K562 (cell line): ENCODE results near the gene PPIH. TPM values are rescaled to one million over a fixed set of nuclear protein-coding genes. Genes with fewer than 3 reads are reported as not detected.

Experiments used
- CBX1 ChIP-seq: sonication (generic); IDR thresholded peaks from 2 replicates; pipeline ENCODE4 v1.6.1; 2016; ENCODE audit warnings: antibody characterized with exemption, low read depth, mild to moderate bottlenecking
- ESRRB ChIP-seq: fragments of 250-450 bp; sonication (Bioruptor Pico); IDR thresholded peaks from 2 replicates; pipeline ENCODE4 v1.5.0; 2020; ENCODE audit warnings: mild to moderate bottlenecking, moderate library complexity, borderline replicate concordance
- MCM7 ChIP-seq, 2 experiments: fragments of 450-650 bp; IDR thresholded peaks; 2 replicates each; pipeline ENCODE4 v1.6.1; 2016 to 2018
- NR2C1 ChIP-seq, 2 experiments: fragments of 450-650 bp; IDR thresholded peaks; 2 replicates each; pipeline ENCODE4 v1.6.1; 2017; ENCODE audit warnings: mild to moderate bottlenecking in 2 of 2, antibody characterized with exemption in 1 of 2, inconsistent platforms in 1 of 2, missing compliant biosample characterization in 1 of 2, missing genetic modification characterization in 1 of 2
- SMAD2 ChIP-seq: fragments of 150-350 bp; IDR thresholded peaks from 2 replicates; pipeline ENCODE4 v1.6.1; 2014; ENCODE audit warnings: low read depth, mild to moderate bottlenecking, low read length
- SUPT5H ChIP-seq: fragments of 450-650 bp; IDR thresholded peaks from 2 replicates; pipeline ENCODE4 v1.6.1; 2016
- ZNF316 ChIP-seq: fragments of 450-650 bp; IDR thresholded peaks from 2 replicates; pipeline ENCODE4 v1.6.1; 2016
- ZNF354B ChIP-seq: fragments of 250-450 bp; sonication (Bioruptor Pico); IDR thresholded peaks from 2 replicates; pipeline ENCODE4 v1.4.0; 2020
- ZNF696 ChIP-seq: fragments of 250-450 bp; sonication (Bioruptor Pico); conservative IDR thresholded peaks from 2 replicates; pipeline ENCODE4 v1.4.0; 2020; ENCODE audit warnings: mild to moderate bottlenecking, moderate library complexity
- polyA plus RNA-seq, 8 experiments: library from polyadenylated mRNA; depleted of rRNA in 4 of 8; stranded (reverse) in 5 of 8; unstranded in 3 of 8; fragments of >200 nt; fragmentation: Nextera tagmentation in 2 of 8; fragmentation: Illumina TruSeq in 1 of 8; extraction: Ambion mirVana in 2 of 8; extraction: Trizol in 1 of 8; gene quantifications; 2 replicates each; pipeline versions ENCODE4 v1.2.1 to v1.2.3, GENCODE V29; 2011 to 2014; ENCODE audit warnings: inconsistent platforms in 1 of 8, missing spikeins in 1 of 8
- total RNA-seq, 7 experiments: library from RNA; depleted of rRNA in 6 of 7; stranded (reverse); fragments of >200 nt in 6 of 7; fragmentation: Illumina TruSeq in 2 of 7; extraction: Trizol in 2 of 7; gene quantifications; 2 replicates each; pipeline versions ENCODE4 v1.2.1 to v1.2.3, GENCODE V29; 2011 to 2021; ENCODE audit warnings: low replicate concordance in 1 of 7
- TF ChIP-seq, protein P1 (sequence below), 3 experiments: fragments of 200-800 bp in 1 of 3; sonication (Bioruptor generic) in 1 of 3; sonication (generic) in 1 of 3; formaldehyde crosslinking in 1 of 3; IDR thresholded peaks; 2 replicates each; pipeline versions ENCODE4 v1.6.1 to v1.8.0; 2016 to 2022; ENCODE audit warnings: mild to moderate bottlenecking in 2 of 3, missing compliant biosample characterization in 2 of 3, missing genetic modification characterization in 2 of 3, missing genetic modification reagents in 1 of 3
- TF ChIP-seq, protein P2 (sequence below), 3 experiments: fragments of 200-800 bp in 1 of 3; fragments of 250-450 bp in 1 of 3; fragments of 450-650 bp in 1 of 3; sonication (Bioruptor Pico) in 1 of 3; sonication (Bioruptor generic) in 1 of 3; formaldehyde crosslinking in 1 of 3; IDR thresholded peaks; 2 replicates each; pipeline versions ENCODE4 v1.6.1 to v1.8.0; 2016 to 2022; ENCODE audit warnings: mild to moderate bottlenecking in 2 of 3, missing genetic modification characterization in 2 of 3, missing compliant biosample characterization in 1 of 3, moderate library complexity in 1 of 3
- TF ChIP-seq, protein P3 (sequence below): fragments of 150-350 bp; conservative IDR thresholded peaks from 2 replicates; pipeline ENCODE4 v1.6.1; 2014; ENCODE audit warnings: low read length
- TF ChIP-seq, protein P4 (sequence below): fragments of 450-650 bp; IDR thresholded peaks from 2 replicates; pipeline ENCODE4 v1.7.1; 2018; ENCODE audit warnings: mild to moderate bottlenecking, low read depth; ENCODE audit not compliant: partially characterized antibody
- TF ChIP-seq, protein P5 (sequence below): fragments of 450-650 bp; IDR thresholded peaks from 2 replicates; pipeline ENCODE4 v1.6.1; 2016; ENCODE audit warnings: antibody characterized with exemption

PPIH gene
- total and polyA plus RNA-seq, 9 of the 15 experiments (the other 6 are each of a cell fraction or from before 2014, with no cell fraction given), result 197 to 470 (median 277) TPM

DNA sequence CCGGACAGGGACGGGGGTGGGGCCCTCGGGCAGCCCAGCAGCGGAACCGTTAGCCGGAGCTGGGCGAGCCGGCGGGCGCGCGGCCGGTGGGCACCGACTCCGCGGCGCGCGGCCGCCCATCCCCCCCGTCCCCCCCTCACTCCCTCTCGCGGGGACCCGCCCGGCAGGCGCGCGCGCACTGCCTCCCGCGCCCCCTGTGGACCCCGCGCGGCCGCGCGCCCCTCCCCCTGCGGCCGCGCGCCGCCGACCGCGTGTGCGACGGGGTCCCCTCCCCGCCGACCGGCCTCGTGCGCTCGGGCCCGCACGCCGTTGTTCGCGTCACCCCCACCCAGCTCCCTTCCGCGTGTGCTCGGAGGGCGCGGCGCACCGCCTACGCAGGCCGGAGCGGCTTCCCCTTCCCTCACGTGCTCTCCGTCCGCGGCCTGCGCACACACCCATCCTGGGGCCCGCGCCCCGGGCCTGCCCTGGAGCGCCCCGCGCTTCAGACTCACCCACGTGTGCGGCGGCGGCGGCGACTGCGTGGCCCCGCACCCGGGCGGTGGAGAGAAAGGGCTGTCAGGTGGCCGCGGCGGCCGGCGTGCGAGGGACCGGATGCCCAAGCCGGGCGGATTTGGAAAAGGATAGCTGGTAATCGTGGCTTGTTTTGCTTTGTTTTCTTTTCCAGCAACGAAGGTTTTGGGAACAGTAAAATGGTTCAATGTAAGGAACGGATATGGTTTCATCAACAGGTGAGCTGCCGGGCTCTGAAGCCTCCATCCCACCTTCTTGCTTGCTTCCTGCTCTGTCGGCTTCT is 24.7 kb downstream of the PPIH start (continued):
- TF ChIP-seq SUPT5H, result 0 out of 2 replicates have a peak, but pooled peaks have one; percentile 14
- no peak for TF ChIP-seq MCM7 (IDR thresholded peaks at IDR 0.05)
- TF ChIP-seq NR2C1 (IDR thresholded peaks at IDR 0.05), result no peak
- TF ChIP-seq NR2C1 (tag; IDR thresholded peaks at IDR 0.05), result no peak
- TF ChIP-seq ZNF696, result no peak
- TF ChIP-seq, protein P1, sequence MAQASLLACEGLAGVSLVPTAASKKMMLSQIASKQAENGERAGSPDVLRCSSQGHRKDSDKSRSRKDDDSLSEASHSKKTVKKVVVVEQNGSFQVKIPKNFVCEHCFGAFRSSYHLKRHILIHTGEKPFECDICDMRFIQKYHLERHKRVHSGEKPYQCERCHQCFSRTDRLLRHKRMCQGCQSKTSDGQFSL (CRISPR knock-in tag; IDR thresholded peaks at IDR 0.05), result peak; percentile 73
- TF ChIP-seq, protein P1 (tag; IDR thresholded peaks at IDR 0.05), result peak in 1 of 2 experiments; percentile 83; a peak in 2 of 4 replicates
- TF ChIP-seq, protein P2, sequence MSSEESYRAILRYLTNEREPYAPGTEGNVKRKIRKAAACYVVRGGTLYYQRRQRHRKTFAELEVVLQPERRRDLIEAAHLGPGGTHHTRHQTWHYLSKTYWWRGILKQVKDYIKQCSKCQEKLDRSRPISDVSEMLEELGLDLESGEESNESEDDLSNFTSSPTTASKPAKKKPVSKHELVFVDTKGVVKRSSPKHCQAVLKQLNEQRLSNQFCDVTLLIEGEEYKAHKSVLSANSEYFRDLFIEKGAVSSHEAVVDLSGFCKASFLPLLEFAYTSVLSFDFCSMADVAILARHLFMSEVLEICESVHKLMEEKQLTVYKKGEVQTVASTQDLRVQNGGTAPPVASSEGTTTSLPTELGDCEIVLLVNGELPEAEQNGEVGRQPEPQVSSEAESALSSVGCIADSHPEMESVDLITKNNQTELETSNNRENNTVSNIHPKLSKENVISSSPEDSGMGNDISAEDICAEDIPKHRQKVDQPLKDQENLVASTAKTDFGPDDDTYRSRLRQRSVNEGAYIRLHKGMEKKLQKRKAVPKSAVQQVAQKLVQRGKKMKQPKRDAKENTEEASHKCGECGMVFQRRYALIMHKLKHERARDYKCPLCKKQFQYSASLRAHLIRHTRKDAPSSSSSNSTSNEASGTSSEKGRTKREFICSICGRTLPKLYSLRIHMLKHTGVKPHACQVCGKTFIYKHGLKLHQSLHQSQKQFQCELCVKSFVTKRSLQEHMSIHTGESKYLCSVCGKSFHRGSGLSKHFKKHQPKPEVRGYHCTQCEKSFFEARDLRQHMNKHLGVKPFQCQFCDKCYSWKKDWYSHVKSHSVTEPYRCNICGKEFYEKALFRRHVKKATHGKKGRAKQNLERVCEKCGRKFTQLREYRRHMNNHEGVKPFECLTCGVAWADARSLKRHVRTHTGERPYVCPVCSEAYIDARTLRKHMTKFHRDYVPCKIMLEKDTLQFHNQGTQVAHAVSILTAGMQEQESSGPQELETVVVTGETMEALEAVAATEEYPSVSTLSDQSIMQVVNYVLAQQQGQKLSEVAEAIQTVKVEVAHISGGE (CRISPR knock-in tag; IDR thresholded peaks at IDR 0.05), result peak in 1 of 3 experiments; percentile 89; a peak in 3 of 6 replicates
- TF ChIP-seq, protein P3, sequence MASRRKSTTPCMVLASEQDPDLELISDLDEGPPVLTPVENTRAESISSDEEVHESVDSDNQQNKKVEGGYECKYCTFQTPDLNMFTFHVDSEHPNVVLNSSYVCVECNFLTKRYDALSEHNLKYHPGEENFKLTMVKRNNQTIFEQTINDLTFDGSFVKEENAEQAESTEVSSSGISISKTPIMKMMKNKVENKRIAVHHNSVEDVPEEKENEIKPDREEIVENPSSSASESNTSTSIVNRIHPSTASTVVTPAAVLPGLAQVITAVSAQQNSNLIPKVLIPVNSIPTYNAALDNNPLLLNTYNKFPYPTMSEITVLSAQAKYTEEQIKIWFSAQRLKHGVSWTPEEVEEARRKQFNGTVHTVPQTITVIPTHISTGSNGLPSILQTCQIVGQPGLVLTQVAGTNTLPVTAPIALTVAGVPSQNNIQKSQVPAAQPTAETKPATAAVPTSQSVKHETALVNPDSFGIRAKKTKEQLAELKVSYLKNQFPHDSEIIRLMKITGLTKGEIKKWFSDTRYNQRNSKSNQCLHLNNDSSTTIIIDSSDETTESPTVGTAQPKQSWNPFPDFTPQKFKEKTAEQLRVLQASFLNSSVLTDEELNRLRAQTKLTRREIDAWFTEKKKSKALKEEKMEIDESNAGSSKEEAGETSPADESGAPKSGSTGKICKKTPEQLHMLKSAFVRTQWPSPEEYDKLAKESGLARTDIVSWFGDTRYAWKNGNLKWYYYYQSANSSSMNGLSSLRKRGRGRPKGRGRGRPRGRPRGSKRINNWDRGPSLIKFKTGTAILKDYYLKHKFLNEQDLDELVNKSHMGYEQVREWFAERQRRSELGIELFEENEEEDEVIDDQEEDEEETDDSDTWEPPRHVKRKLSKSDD, result no peak
- TF ChIP-seq ZNF316, result no peak
- TF ChIP-seq SMAD2, result no peak
- TF ChIP-seq ZNF354B, result peak; percentile 14; the same call in 1 of the 2 replicates
- no peak for TF ChIP-seq ESRRB
- TF ChIP-seq, protein P4, sequence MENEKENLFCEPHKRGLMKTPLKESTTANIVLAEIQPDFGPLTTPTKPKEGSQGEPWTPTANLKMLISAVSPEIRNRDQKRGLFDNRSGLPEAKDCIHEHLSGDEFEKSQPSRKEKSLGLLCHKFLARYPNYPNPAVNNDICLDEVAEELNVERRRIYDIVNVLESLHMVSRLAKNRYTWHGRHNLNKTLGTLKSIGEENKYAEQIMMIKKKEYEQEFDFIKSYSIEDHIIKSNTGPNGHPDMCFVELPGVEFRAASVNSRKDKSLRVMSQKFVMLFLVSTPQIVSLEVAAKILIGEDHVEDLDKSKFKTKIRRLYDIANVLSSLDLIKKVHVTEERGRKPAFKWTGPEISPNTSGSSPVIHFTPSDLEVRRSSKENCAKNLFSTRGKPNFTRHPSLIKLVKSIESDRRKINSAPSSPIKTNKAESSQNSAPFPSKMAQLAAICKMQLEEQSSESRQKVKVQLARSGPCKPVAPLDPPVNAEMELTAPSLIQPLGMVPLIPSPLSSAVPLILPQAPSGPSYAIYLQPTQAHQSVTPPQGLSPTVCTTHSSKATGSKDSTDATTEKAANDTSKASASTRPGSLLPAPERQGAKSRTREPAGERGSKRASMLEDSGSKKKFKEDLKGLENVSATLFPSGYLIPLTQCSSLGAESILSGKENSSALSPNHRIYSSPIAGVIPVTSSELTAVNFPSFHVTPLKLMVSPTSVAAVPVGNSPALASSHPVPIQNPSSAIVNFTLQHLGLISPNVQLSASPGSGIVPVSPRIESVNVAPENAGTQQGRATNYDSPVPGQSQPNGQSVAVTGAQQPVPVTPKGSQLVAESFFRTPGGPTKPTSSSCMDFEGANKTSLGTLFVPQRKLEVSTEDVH, result no peak
- TF ChIP-seq CBX1, result no peak
- TF ChIP-seq, protein P5, sequence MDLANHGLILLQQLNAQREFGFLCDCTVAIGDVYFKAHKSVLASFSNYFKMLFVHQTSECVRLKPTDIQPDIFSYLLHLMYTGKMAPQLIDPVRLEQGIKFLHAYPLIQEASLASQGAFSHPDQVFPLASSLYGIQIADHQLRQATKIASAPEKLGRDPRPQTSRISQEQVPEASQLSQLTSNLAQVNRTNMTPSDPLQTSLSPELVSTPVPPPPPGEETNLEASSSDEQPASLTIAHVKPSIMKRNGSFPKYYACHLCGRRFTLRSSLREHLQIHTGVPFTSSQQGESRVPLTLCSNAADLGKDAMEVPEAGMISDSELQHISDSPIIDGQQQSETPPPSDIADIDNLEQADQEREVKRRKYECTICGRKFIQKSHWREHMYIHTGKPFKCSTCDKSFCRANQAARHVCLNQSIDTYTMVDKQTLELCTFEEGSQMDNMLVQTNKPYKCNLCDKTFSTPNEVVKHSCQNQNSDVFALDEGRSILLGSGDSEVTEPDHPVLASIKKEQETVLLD, result no peak
